ENCODE data around the gene UGT2A3. TPM values are rescaled to one million over a fixed set of nuclear protein-coding genes. Genes with fewer than 3 reads are reported as not detected.

Gene UGT2A3
- total RNA-seq, 4 donors from 2014 or later: 0.23 TPM; not detected in 3

GRCh38 chr4:68895561-68896198, 55.9 kb downstream of the UGT2A3 start:
- Histone ChIP-seq H3K4me1 (no peaks in the 10 kb centered on the region), H3K4me3 (no peak overlapping the region), H3K9me3 (no peaks in the 10 kb centered on the region), H3K27me3 (no peaks in the 10 kb centered on the region), H3K27ac (no peak overlapping the region), H3K36me3 (no peaks in the 10 kb centered on the region)
- TF ChIP-seq POLR2AphosphoS5 (IDR thresholded peaks at IDR 0.05): no peak
- no peak for TF ChIP-seq POLR2A (IDR thresholded peaks at IDR 0.05)
- no peak for TF ChIP-seq CTCF (IDR thresholded peaks at IDR 0.05)
- WGBS, 2 donors (ENCODE audit: low coverage in 1 of 2): 54 to 57% methylated on average over 1 to 5 of the region's 5 CpGs
- no peak for ATAC-seq

- H3K9me3 ChIP-seq: no peaks in the 10 kb centered on the region
- no peaks in the 10 kb centered on the region for H3K27me3 ChIP-seq
- TF ChIP-seq POLR2A (IDR thresholded peaks at IDR 0.05): no peak
- TF ChIP-seq EP300 (IDR thresholded peaks at IDR 0.05): no peak
- TF ChIP-seq POLR2AphosphoS5 (IDR thresholded peaks at IDR 0.05): no peak
- no peak for TF ChIP-seq CTCF (IDR thresholded peaks at IDR 0.05)
- no peak overlapping the region for H3K4me3 ChIP-seq
- H3K27ac ChIP-seq: no peak overlapping the region
- no peaks in the 10 kb centered on the region for H3K36me3 ChIP-seq
- H3K4me1 ChIP-seq: no peaks in the 10 kb centered on the region
- ATAC-seq: no peak
- WGBS, 2 donors (ENCODE audit: low coverage in 1 of 2): 93 to 100% methylated on average over 1 of the region's 1 CpG
These were observed 58.7 kb downstream of the UGT2A3 start for GRCh38 chr4:68892861-68893260.

- no peaks in the 10 kb centered on the region for H3K27me3 ChIP-seq
- no peak overlapping the region for H3K27ac ChIP-seq
- H3K9me3 ChIP-seq: no peaks in the 10 kb centered on the region
- no peak overlapping the region for H3K4me3 ChIP-seq
- no peaks in the 10 kb centered on the region for H3K4me1 ChIP-seq
- WGBS, 2 donors (ENCODE audit: low coverage in 1 of 2): 83 to 94% methylated on average over 3 of the region's 3 CpGs
- no peak for TF ChIP-seq CTCF (IDR thresholded peaks at IDR 0.05)
- no peak for TF ChIP-seq POLR2AphosphoS5 (IDR thresholded peaks at IDR 0.05)
- TF ChIP-seq EP300 (IDR thresholded peaks at IDR 0.05): no peak
- TF ChIP-seq POLR2A (IDR thresholded peaks at IDR 0.05): no peak
- H3K36me3 ChIP-seq: no peaks in the 10 kb centered on the region
- no peak for ATAC-seq
These were observed 59.9 kb downstream of the UGT2A3 start for GRCh38 chr4:68891678-68892077.

GRCh38 chr4:68885545-68885944, 66.1 kb downstream of the UGT2A3 start:
- Histone ChIP-seq H3K4me3 (no peak overlapping the region), H3K4me1 (no peaks in the 10 kb centered on the region), H3K36me3 (no peaks in the 10 kb centered on the region), H3K27me3 (no peaks in the 10 kb centered on the region), H3K27ac (no peak overlapping the region), H3K9me3 (no peaks in the 10 kb centered on the region)
- ATAC-seq: no peak
- no peak for TF ChIP-seq POLR2AphosphoS5 (IDR thresholded peaks at IDR 0.05)
- no peak for TF ChIP-seq EP300 (IDR thresholded peaks at IDR 0.05)
- TF ChIP-seq POLR2A (IDR thresholded peaks at IDR 0.05): no peak
- no peak for TF ChIP-seq CTCF (IDR thresholded peaks at IDR 0.05)
- WGBS, 2 donors (ENCODE audit: low coverage in 1 of 2): 100% methylated on average over 1 of the region's 1 CpG; no CpG with 5 or more reads in 1 of the 2 donors

- no peaks in the 10 kb centered on the region for H3K4me1 ChIP-seq
- H3K36me3 ChIP-seq: no peaks in the 10 kb centered on the region
- no peak overlapping the region for H3K4me3 ChIP-seq
- H3K9me3 ChIP-seq: no peaks in the 10 kb centered on the region
- no peaks in the 10 kb centered on the region for H3K27me3 ChIP-seq
- ATAC-seq: no peak
- no peak overlapping the region for H3K27ac ChIP-seq
- WGBS, 2 donors (ENCODE audit: low coverage in 1 of 2): 17% methylated on average over 6 of the region's 6 CpGs; no CpG with 5 or more reads in 1 of the 2 donors
- no peak for TF ChIP-seq CTCF (IDR thresholded peaks at IDR 0.05)
- no peak for TF ChIP-seq POLR2AphosphoS5 (IDR thresholded peaks at IDR 0.05)
- TF ChIP-seq POLR2A (IDR thresholded peaks at IDR 0.05): no peak
- TF ChIP-seq EP300 (IDR thresholded peaks at IDR 0.05): no peak
These were observed 67.7 kb downstream of the UGT2A3 start for GRCh38 chr4:68883870-68884269.
